GM12878 (cell line): ENCODE data around the gene PLCB2. TPM values are rescaled to one million over a fixed set of nuclear protein-coding genes. Genes with fewer than 3 reads are reported as not detected.

Source experiments
- ATAC-seq: fragments of 200-7000 bp; cut with Tn5 transposase; 3 replicates; pipeline ENCODE4 v1.9.1; 2020; ENCODE audit warnings: mild to moderate bottlenecking, moderate library complexity
- BruUV-seq: library from RNA; stranded (reverse); fragments of 400-500 nt; replicated peaks from 2 replicates; lab custom pipeline; 2021; lab: Mats Ljungman, UMichigan
- CTCF ChIA-PET: fragments of 300-600 bp; sonication (Branson Sonifier 250); formaldehyde crosslinking; extraction: SDS; loops from one replicate; lab custom pipeline; 2021; ENCODE audit warnings: inconsistent platforms; lab: Yijun Ruan, JAX
- POLR2A ChIA-PET: fragments of 350-600 bp; formaldehyde crosslinking; extraction: SDS; loops from one replicate; lab custom pipeline; 2021; ENCODE audit warnings: inconsistent platforms; lab: Charles Lee
- RAD21 ChIA-PET: fragments of 300-600 bp; sonication (Branson Sonifier 250); formaldehyde crosslinking; loops from one replicate; lab custom pipeline; 2023; ENCODE audit warnings: antibody characterized with exemption; ENCODE audit not compliant: unreplicated experiment; lab: Charles Lee
- SMC1A ChIA-PET: fragments of 300-600 bp; sonication (Branson Sonifier 250); formaldehyde crosslinking; loops from one replicate; lab custom pipeline; 2023; ENCODE audit not compliant: unreplicated experiment, uncharacterized antibody; lab: Charles Lee
- DNase-seq: peaks from one replicate; pipeline ENCODE4 v3.0.0-alpha.2; 2011; ENCODE audit warnings: low read depth, low spot score
- FAIRE-seq: peaks from 3 replicates; lab custom pipeline; 2011; peaks lifted over from hg19 to GRCh38; lab: Jason Lieb, UNC
- H2AFZ ChIP-seq: 2 replicates; pipeline ENCODE4 v1.6.0; 2011; ENCODE audit warnings: low read depth, low read length, control low read depth; ENCODE audit not compliant: control insufficient read depth
- H3K27ac ChIP-seq: 2 replicates; pipeline ENCODE4 v1.5.1; 2011; ENCODE audit warnings: control low read depth; ENCODE audit not compliant: control insufficient read depth, insufficient read depth
- H3K27me3 ChIP-seq, 2 experiments: replicated peaks in 1 of 2; 2 replicates each; pipeline versions ENCODE4 v1.6.0 to v1.6.1; 2011; ENCODE audit warnings: low read length in 1 of 2; ENCODE audit not compliant: control insufficient read depth in 2 of 2, insufficient read depth in 2 of 2
- H3K36me3 ChIP-seq, 2 experiments: 2 replicates each; pipeline ENCODE4 v1.5.1; 2011; ENCODE audit warnings: low read length in 1 of 2; ENCODE audit not compliant: control insufficient read depth in 2 of 2, insufficient read depth in 2 of 2
- H3K4me1 ChIP-seq: 2 replicates; pipeline ENCODE4 v1.6.1; 2011; ENCODE audit warnings: mild to moderate bottlenecking, low read length, moderate library complexity, mixed read lengths; ENCODE audit not compliant: control insufficient read depth, insufficient read depth
- H3K4me2 ChIP-seq: 2 replicates; pipeline ENCODE4 v1.6.0; 2011; ENCODE audit warnings: control low read depth; ENCODE audit not compliant: control insufficient read depth, insufficient read depth
- H3K4me3 ChIP-seq: fragments of 200-600 bp; sonication (generic); 2 replicates; pipeline ENCODE4 v1.5.1; 2016
- H3K79me2 ChIP-seq: 2 replicates; pipeline ENCODE4 v1.6.0; 2011; ENCODE audit warnings: low read length; ENCODE audit not compliant: control insufficient read depth, insufficient read depth
- H3K9ac ChIP-seq: 2 replicates; pipeline ENCODE4 v1.8.0; 2011; ENCODE audit warnings: low read length, control low read depth, mixed read lengths; ENCODE audit not compliant: control insufficient read depth, insufficient read depth
- H3K9me3 ChIP-seq: replicated peaks from 3 replicates; pipeline ENCODE4 v1.5.1; 2011; ENCODE audit warnings: mild to moderate bottlenecking, low read length; ENCODE audit not compliant: control insufficient read depth, insufficient read depth
- H4K20me1 ChIP-seq: 2 replicates; pipeline ENCODE4 v1.6.0; 2011; ENCODE audit not compliant: control insufficient read depth, insufficient read depth
- CHD2 ChIP-seq: IDR thresholded peaks from 2 replicates; pipeline ENCODE4 v1.6.1; 2011; ENCODE audit warnings: low read depth, low read length, improper control_type of control experiment, borderline replicate concordance
- E4F1 ChIP-seq: fragments of 450-650 bp; IDR thresholded peaks from 2 replicates; pipeline ENCODE4 v1.6.1; 2018; ENCODE audit warnings: borderline replicate concordance, mild to moderate bottlenecking; ENCODE audit not compliant: partially characterized antibody
- GATAD2B ChIP-seq: fragments of 450-650 bp; conservative IDR thresholded peaks from 2 replicates; pipeline ENCODE4 v1.6.1; 2017; ENCODE audit warnings: low read depth, mild to moderate bottlenecking, moderate library complexity
- IKZF1 ChIP-seq: fragments of 450-650 bp; conservative IDR thresholded peaks from 2 replicates; pipeline ENCODE4 v1.6.1; 2017; ENCODE audit warnings: antibody characterized with exemption, mild to moderate bottlenecking
- JUND ChIP-seq: IDR thresholded peaks from 2 replicates; pipeline ENCODE4 v1.6.1; 2012; ENCODE audit warnings: low read depth, mild to moderate bottlenecking, low read length, improper control_type of control experiment, moderate library complexity
- MYB ChIP-seq: fragments of 150-350 bp; IDR thresholded peaks from 2 replicates; pipeline ENCODE4 v1.6.1; 2014; ENCODE audit warnings: mild to moderate bottlenecking, low read depth, low read length, borderline replicate concordance
- RAD21 ChIP-seq: IDR thresholded peaks from 2 replicates; pipeline ENCODE4 v1.6.1; 2011; ENCODE audit warnings: mild to moderate bottlenecking, low read depth, low read length, moderate library complexity; ENCODE audit not compliant: insufficient read depth
- ZNF384 ChIP-seq: IDR thresholded peaks from 2 replicates; pipeline ENCODE4 v1.6.1; 2012; ENCODE audit warnings: low read depth, mild to moderate bottlenecking, low read length, improper control_type of control experiment, borderline replicate concordance
- WGBS: methylation state at CpG from one replicate; pipeline ENCODE4 v1.1.6; 2016; ENCODE audit warnings: low lambda C conversion rate; ENCODE audit not compliant: insufficient replicate concordance, insufficient coverage; ENCODE audit errors: missing lambda C conversion rate; 5-methylcytosine and 5-hydroxymethylcytosine counted together
- in situ Hi-C: fragments of 300-500 bp; cut with MboI; formaldehyde crosslinking; loops from 9 replicates; pipeline ENCODE4 v1.14.3; 2018; ENCODE audit warnings: mixed read lengths
- intact Hi-C: fragments of 100-400 bp; cut with micrococcal nuclease; formaldehyde crosslinking; loops from one replicate; pipeline ENCODE4 v1.14.2; 2022; ENCODE audit not compliant: unreplicated experiment
- polyA plus RNA-seq, 11 experiments: library from polyadenylated mRNA; depleted of rRNA in 4 of 11; unstranded in 6 of 11; stranded (reverse) in 5 of 11; fragments of >200 nt; fragmentation: Nextera tagmentation in 4 of 11; fragmentation: Illumina TruSeq in 1 of 11; extraction: Ambion mirVana in 4 of 11; extraction: Trizol in 1 of 11; gene quantifications; 1 replicate in 1 of 11; 2 replicates in 10 of 11; pipeline versions ENCODE4 v1.2.1 to v1.2.3, GENCODE V29; 2011 to 2016; ENCODE audit warnings: inconsistent platforms in 2 of 11, missing spikeins in 2 of 11, low read depth in 1 of 11
- total RNA-seq, 4 experiments: library from RNA; depleted of rRNA in 3 of 4; stranded (reverse); fragments of >200 nt in 3 of 4; fragmentation: Illumina TruSeq in 1 of 4; extraction: Trizol in 1 of 4; gene quantifications; 2 replicates each; pipeline versions ENCODE4 v1.2.1 to v1.2.3, GENCODE V29; 2013 to 2021

PLCB2 gene
- total and polyA plus RNA-seq, 10 of the 15 experiments (the other 5 are each of a cell fraction or from before 2014, with no cell fraction given), result 1.2 to 39.4 (median 10.7) TPM

- ChIA-PET CTCF (interaction anchor here (1.4 kb wide), 1 partner anchor 9 kb away, joined by 6 read pairs; no protein-coding TSS in a partner anchor), POLR2A (no interaction called here), SMC1A (interaction anchor here (1.3 kb wide), 1 partner anchor 10 kb away, joined by 4 read pairs; no protein-coding TSS in a partner anchor), RAD21 (no interaction called here)
- TF ChIP-seq IKZF1, result no peak
- no peak for TF ChIP-seq GATAD2B
- no peak for TF ChIP-seq JUND
- no peak for TF ChIP-seq E4F1
- TF ChIP-seq RAD21, result no peak
- TF ChIP-seq CHD2, result no peak
- no peak for TF ChIP-seq ZNF384
- TF ChIP-seq MYB, result no peak
- H2AFZ ChIP-seq, result no peak overlapping the region
- H3K79me2 ChIP-seq, result no peaks in the 10 kb centered on the region
- 66% methylated on average over 9 of the region's 10 CpGs for WGBS
- DNase-seq (no peak), ATAC-seq (no peak), FAIRE-seq (no peak)
- H3K36me3 ChIP-seq, result no peaks in the 10 kb centered on the region
- BruUV-seq, result no TSS peak
- no peak overlapping the region for H3K9ac ChIP-seq
- H4K20me1 ChIP-seq, result no peaks in the 10 kb centered on the region
- H3K27me3 ChIP-seq, result no peaks in the 10 kb centered on the region
- in situ Hi-C loops, result no loop called here
- intact Hi-C loops, result no loop called here
- H3K27ac ChIP-seq, result no peak overlapping the region
- H3K4me3 ChIP-seq, result no peak overlapping the region
- no peaks in the 10 kb centered on the region for H3K4me1 ChIP-seq
- no peaks in the 10 kb centered on the region for H3K9me3 ChIP-seq
- H3K4me2 ChIP-seq, result no peak overlapping the region
These were observed 42.4 kb downstream of the PLCB2 start for GRCh38 chr15:40265355-40265754.
